HepG2 (cell line): ENCODE results near the gene ETFDH. TPM values are rescaled to one million over a fixed set of nuclear protein-coding genes. Genes with fewer than 3 reads are reported as not detected.

ENCODE experiments used
- ARID2 ChIP-seq: sonication (generic); formaldehyde crosslinking; IDR thresholded peaks from 2 replicates; pipeline ENCODE4 v1.8.1; 2022; ENCODE audit warnings: mild to moderate bottlenecking, missing genetic modification reagents, borderline replicate concordance
- ERF ChIP-seq: IDR thresholded peaks from 2 replicates; pipeline ENCODE4 v1.6.1; 2018; ENCODE audit warnings: missing biosample characterization, missing genetic modification reagents
- HNF4G ChIP-seq, 2 experiments: sonication (generic) in 1 of 2; formaldehyde crosslinking in 1 of 2; IDR thresholded peaks; 2 replicates each; pipeline versions ENCODE4 v1.4.0 to v1.6.1; 2011 to 2020; ENCODE audit warnings: borderline replicate concordance in 2 of 2, low read depth in 2 of 2, mild to moderate bottlenecking in 2 of 2, low read length in 1 of 2, missing genetic modification reagents in 1 of 2, moderate library complexity in 1 of 2
- JUNB ChIP-seq: sonication (generic); formaldehyde crosslinking; IDR thresholded peaks from 2 replicates; pipeline ENCODE4 v1.8.0; 2022; ENCODE audit warnings: missing genetic modification reagents, mild to moderate bottlenecking, borderline replicate concordance
- KDM6A ChIP-seq: IDR thresholded peaks from 2 replicates; pipeline ENCODE4 v1.6.1; 2016; ENCODE audit warnings: low read depth
- KLF11 ChIP-seq: IDR thresholded peaks from 2 replicates; pipeline ENCODE4 v1.6.1; 2016; ENCODE audit warnings: missing compliant biosample characterization
- MAZ ChIP-seq, 2 experiments: sonication (generic) in 1 of 2; formaldehyde crosslinking in 1 of 2; IDR thresholded peaks; 2 replicates each; pipeline versions ENCODE4 v1.5.0 to v1.6.1; 2012 to 2020; ENCODE audit warnings: low read depth in 2 of 2, mild to moderate bottlenecking in 2 of 2, borderline replicate concordance in 1 of 2, improper control_type of control experiment in 1 of 2, low read length in 1 of 2, missing genetic modification reagents in 1 of 2, moderate library complexity in 1 of 2
- ZFAT ChIP-seq: sonication (generic); formaldehyde crosslinking; conservative IDR thresholded peaks from 2 replicates; pipeline ENCODE4 v1.8.1; 2023; ENCODE audit warnings: missing genetic modification reagents, inconsistent platforms
- ZFY ChIP-seq: sonication (generic); formaldehyde crosslinking; IDR thresholded peaks from 2 replicates; pipeline ENCODE4 v1.4.0; 2020; ENCODE audit warnings: missing genetic modification reagents
- ZNF30 ChIP-seq: sonication (generic); formaldehyde crosslinking; IDR thresholded peaks from 2 replicates; pipeline ENCODE4 v1.5.0; 2020; ENCODE audit warnings: mild to moderate bottlenecking, missing genetic modification reagents
- ZNF761 ChIP-seq: sonication (generic); formaldehyde crosslinking; conservative IDR thresholded peaks from 2 replicates; pipeline ENCODE4 v1.4.0; 2020; ENCODE audit warnings: mild to moderate bottlenecking, missing genetic modification reagents
- polyA plus RNA-seq, 8 experiments: library from polyadenylated mRNA; depleted of rRNA in 3 of 8; stranded (reverse) in 7 of 8; unstranded in 1 of 8; fragments of >200 nt; fragmentation: Illumina TruSeq in 4 of 8; extraction: Trizol in 4 of 8; gene quantifications; 2 replicates each; pipeline versions ENCODE4 v1.2.1 to v1.2.3, GENCODE V29; 2011 to 2016; ENCODE audit warnings: low read depth in 4 of 8, missing spikeins in 1 of 8, mixed read lengths in 1 of 8; ENCODE audit not compliant: insufficient read depth in 1 of 8
- total RNA-seq, 5 experiments: library from RNA; depleted of rRNA; stranded (reverse); fragments of >200 nt; fragmentation: Illumina TruSeq; extraction: Trizol; gene quantifications; 2 replicates each; pipeline ENCODE4 v1.2.3, GENCODE V29; 2016; ENCODE audit warnings: low read depth in 1 of 5
- TF ChIP-seq, protein P1 (sequence below), 2 experiments: sonication (generic) in 1 of 2; formaldehyde crosslinking in 1 of 2; IDR thresholded peaks; 2 replicates each; pipeline versions ENCODE4 v1.4.0 to v1.6.1; 2016 to 2020; ENCODE audit warnings: borderline replicate concordance in 1 of 2, low read depth in 1 of 2, mild to moderate bottlenecking in 1 of 2, missing genetic modification reagents in 1 of 2
- TF ChIP-seq, protein P2 (sequence below): IDR thresholded peaks from 2 replicates; pipeline ENCODE4 v1.6.1; 2016; ENCODE audit warnings: missing biosample characterization, missing genetic modification reagents, low read depth
- TF ChIP-seq, protein P3 (sequence below): sonication (generic); formaldehyde crosslinking; IDR thresholded peaks from 2 replicates; pipeline ENCODE4 v1.5.1; 2020; ENCODE audit warnings: mild to moderate bottlenecking, missing genetic modification reagents, moderate library complexity
- TF ChIP-seq, protein P4 (sequence below): IDR thresholded peaks from 2 replicates; pipeline ENCODE4 v1.6.1; 2018; ENCODE audit warnings: missing genetic modification reagents
- TF ChIP-seq, protein P5 (sequence below): sonication (generic); formaldehyde crosslinking; IDR thresholded peaks from 2 replicates; pipeline ENCODE4 v1.5.1; 2020; ENCODE audit warnings: mild to moderate bottlenecking, moderate library complexity, missing genetic modification reagents

The ETFDH gene
- total and polyA plus RNA-seq, 2 of the 13 experiments (the other 11 are each of a cell fraction or from before 2014, with no cell fraction given) = 14.7 to 17.8 TPM

DNA sequence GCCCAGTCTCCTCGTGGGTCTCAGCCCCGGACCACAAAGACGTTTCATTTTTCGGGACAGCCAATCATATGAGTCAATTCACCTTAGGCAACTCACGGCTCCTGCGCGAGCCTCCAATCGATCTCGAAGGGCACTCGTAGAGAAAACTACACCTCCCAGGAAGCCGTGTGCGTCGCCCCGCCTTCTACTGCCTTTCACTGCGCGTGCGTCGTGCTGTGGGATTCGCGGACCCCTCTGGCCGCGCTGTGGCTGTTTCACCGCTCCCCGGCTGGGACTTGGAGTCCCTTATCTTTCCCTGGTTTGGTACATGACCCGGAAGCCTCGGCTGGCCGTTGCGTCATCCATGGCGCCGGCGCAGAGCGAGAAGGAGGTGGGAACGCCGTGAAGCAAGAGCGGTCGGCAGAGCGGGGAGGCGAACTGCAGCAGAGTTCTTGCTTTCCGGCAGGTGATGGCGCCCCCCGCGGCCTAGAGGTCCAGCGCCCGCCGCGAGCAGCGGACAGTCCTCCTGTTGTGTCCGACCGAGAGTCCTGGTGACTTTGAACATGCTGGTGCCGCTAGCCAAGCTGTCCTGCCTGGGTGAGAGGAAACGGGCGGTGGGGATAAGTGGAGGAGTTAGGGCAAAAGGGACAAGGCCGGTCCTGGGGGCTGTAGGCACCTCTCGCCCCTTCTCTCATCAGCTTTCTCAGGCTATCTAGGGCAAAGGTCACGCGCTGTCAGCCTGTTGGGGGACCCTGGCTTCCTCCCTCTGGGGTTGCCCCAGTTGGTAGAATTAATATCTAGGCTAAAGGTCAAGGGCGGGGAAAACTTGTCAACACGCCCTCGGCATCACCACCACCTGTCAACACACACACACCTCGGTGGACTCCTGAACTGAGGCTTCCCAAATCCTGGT is at the start of gene ETFDH (continued):
- peak; percentile 61 for TF ChIP-seq ZFY (CRISPR knock-in tag)
- TF ChIP-seq ZNF761 (CRISPR knock-in tag) = 0 out of 2 replicates have a peak, but pooled peaks have one; percentile 73
- no peak for TF ChIP-seq JUNB
- TF ChIP-seq MAZ (IDR thresholded peaks at IDR 0.05; ENCODE audit: borderline replicate concordance, low read depth, low read length) = no peak; the same call in 1 of the 2 replicates
- TF ChIP-seq MAZ (CRISPR knock-in tag; IDR thresholded peaks at IDR 0.05; ENCODE audit: low read depth) = peak; percentile 68; the same call in 1 of the 2 replicates
- peak; percentile 87; the same call in 1 of the 2 replicates for TF ChIP-seq KLF11 (CRISPR knock-in tag)
- TF ChIP-seq, protein P1, sequence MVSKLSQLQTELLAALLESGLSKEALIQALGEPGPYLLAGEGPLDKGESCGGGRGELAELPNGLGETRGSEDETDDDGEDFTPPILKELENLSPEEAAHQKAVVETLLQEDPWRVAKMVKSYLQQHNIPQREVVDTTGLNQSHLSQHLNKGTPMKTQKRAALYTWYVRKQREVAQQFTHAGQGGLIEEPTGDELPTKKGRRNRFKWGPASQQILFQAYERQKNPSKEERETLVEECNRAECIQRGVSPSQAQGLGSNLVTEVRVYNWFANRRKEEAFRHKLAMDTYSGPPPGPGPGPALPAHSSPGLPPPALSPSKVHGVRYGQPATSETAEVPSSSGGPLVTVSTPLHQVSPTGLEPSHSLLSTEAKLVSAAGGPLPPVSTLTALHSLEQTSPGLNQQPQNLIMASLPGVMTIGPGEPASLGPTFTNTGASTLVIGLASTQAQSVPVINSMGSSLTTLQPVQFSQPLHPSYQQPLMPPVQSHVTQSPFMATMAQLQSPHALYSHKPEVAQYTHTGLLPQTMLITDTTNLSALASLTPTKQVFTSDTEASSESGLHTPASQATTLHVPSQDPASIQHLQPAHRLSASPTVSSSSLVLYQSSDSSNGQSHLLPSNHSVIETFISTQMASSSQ (IDR thresholded peaks at IDR 0.05; ENCODE audit: low read depth) = no peak
- TF ChIP-seq, protein P1 (CRISPR knock-in tag; IDR thresholded peaks at IDR 0.05; ENCODE audit: borderline replicate concordance) = peak; percentile 81
- TF ChIP-seq, protein P2, sequence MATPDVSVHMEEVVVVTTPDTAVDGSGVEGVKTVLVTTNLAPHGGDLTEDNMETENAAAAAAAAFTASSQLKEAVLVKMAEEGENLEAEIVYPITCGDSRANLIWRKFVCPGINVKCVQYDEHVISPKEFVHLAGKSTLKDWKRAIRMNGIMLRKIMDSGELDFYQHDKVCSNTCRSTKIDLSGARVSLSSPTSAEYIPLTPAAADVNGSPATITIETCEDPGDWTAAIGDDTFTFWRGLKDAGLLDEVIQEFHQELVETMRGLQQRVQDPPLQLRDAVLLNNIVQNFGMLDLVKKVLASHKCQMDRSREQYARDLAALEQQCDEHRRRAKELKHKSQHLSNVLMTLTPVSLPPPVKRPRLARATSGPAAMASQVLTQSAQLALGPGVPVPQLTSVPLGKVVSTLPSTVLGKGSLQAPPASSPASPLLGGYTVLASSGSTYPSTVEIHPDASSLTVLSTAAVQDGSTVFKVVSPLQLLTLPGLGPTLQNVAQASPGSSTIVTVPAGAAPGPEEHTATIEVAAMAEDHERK (CRISPR knock-in tag) = peak; percentile 85
- no peak for TF ChIP-seq ARID2 (CRISPR knock-in tag)
- no peak for TF ChIP-seq ZNF30
- TF ChIP-seq KDM6A (CRISPR knock-in tag) = no peak
- peak; percentile 46; the same call in 1 of the 2 replicates for TF ChIP-seq HNF4G (IDR thresholded peaks at IDR 0.05; ENCODE audit: borderline replicate concordance, low read depth, low read length)
- peak; percentile 84; the same call in 1 of the 2 replicates for TF ChIP-seq HNF4G (CRISPR knock-in tag; IDR thresholded peaks at IDR 0.05; ENCODE audit: borderline replicate concordance, low read depth)
- peak; percentile 97 for TF ChIP-seq ERF (CRISPR knock-in tag)
- TF ChIP-seq, protein P3, sequence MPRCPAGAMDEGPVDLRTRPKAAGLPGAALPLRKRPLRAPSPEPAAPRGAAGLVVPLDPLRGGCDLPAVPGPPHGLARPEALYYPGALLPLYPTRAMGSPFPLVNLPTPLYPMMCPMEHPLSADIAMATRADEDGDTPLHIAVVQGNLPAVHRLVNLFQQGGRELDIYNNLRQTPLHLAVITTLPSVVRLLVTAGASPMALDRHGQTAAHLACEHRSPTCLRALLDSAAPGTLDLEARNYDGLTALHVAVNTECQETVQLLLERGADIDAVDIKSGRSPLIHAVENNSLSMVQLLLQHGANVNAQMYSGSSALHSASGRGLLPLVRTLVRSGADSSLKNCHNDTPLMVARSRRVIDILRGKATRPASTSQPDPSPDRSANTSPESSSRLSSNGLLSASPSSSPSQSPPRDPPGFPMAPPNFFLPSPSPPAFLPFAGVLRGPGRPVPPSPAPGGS (CRISPR knock-in tag) = no peak; the same call in none of the 2 replicates
- TF ChIP-seq, protein P4, sequence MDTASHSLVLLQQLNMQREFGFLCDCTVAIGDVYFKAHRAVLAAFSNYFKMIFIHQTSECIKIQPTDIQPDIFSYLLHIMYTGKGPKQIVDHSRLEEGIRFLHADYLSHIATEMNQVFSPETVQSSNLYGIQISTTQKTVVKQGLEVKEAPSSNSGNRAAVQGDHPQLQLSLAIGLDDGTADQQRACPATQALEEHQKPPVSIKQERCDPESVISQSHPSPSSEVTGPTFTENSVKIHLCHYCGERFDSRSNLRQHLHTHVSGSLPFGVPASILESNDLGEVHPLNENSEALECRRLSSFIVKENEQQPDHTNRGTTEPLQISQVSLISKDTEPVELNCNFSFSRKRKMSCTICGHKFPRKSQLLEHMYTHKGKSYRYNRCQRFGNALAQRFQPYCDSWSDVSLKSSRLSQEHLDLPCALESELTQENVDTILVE = peak; percentile 87; the same call in 1 of the 2 replicates
- no peak for TF ChIP-seq ZFAT (CRISPR knock-in tag)
- TF ChIP-seq, protein P5, sequence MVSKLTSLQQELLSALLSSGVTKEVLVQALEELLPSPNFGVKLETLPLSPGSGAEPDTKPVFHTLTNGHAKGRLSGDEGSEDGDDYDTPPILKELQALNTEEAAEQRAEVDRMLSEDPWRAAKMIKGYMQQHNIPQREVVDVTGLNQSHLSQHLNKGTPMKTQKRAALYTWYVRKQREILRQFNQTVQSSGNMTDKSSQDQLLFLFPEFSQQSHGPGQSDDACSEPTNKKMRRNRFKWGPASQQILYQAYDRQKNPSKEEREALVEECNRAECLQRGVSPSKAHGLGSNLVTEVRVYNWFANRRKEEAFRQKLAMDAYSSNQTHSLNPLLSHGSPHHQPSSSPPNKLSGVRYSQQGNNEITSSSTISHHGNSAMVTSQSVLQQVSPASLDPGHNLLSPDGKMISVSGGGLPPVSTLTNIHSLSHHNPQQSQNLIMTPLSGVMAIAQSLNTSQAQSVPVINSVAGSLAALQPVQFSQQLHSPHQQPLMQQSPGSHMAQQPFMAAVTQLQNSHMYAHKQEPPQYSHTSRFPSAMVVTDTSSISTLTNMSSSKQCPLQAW (CRISPR knock-in tag) = peak; percentile 86
